Central memory CD4-positive, alpha-beta T cell (primary cell): ENCODE measurements around the gene GJB3.
A peak's percentile ranks its signal among the peaks of the same experiment; 100 is the strongest.
"Not testable (repeated sequence)": the region's sequence is repeated elsewhere in the genome, so short reads cannot be mapped to it uniquely, and the experiment has no call there.

Experiments used
- DNase-seq: peaks from one replicate; pipeline ENCODE4 v3.0.0; 2022
- total RNA-seq, 3 experiments: gene quantifications; one replicate each; lab custom pipeline; 2026; lab: John Stamatoyannopoulos, UW

GJB3 gene
- 0 reads per million in 3 experiments for total RNA-seq

DNA sequence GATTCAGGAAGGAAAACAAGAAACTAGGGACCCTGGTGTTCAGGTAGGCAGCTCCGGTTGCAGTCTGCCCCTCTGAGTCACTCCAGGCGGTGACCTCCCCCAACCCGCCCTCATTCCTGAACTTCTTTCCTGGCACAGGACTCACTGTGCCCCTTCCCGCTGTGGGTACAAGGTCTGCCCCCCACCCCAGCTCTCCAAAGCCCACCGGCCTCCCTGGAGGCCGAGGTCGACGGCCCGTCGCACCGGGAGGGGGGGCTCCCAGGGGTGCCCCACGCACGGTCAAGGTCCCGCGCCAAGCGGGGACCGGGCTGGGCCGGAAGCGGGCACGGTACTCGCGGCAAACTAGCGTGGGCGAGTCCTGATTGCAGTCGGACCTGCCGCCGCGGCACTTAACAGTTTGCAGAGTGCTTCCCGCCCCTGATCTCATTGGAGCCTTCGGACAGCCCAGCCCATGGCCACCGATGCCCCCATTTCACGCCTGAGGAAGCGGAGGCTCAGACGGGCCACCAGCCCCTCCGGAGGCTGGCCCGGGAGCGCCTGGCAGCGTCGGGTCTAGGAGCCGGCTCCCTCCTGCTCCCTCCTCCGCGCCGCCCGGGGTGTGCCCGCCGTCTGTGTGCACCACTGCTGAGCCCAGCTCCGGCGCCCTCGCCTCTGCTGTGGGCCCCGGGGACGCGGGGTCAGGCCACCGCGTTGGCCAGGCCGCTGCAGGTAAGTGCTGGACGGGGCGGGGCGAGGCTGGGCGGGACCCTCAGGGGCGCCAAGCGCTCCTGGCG is at the start of gene GJB3:
Gene GJB3 (plus strand): TSS at position 144 of the 773 bp plus-strand sequence. CDS start 3,549 bp downstream, outside the sequence.
- no peak for DNase-seq

DNA sequence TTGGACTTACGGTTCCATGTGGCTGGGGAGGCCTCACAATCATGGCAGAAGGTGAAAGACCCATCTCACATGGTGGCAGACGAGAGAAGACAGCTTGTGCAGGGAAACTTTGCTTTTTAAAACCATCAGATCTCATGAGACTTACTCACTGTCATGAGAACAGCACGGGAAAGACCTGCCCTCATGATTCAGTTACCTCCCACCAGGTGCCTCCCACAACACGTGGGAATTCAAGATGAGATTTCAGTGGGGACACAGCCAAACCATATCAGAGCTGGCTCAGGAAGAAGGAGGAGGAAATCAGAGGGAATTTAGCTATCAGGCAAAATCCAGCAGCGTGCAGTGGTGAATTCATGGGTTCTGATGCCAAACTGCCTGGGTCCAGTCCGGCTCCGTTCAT is 48.2 kb upstream of the GJB3 start:
- not testable (repeated sequence) for DNase-seq

DNA sequence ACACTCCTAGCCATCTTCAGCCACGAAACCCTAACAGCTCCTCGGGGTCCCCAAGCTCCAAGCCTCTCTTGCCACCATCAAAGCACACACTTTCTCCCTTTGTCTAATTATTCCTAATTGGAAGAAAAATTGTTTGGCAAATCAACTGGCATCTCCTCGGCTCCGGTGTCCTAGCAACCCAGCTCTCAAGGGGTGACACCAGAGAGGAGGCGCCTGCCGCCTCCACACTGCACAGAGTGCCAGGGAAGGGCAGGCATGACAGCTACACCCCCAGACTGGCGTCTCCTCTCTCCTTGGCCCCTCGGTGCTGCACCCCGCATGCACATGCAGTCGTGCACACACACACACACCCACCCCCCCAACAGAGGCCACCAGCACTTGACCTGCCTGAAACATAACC is 44.3 kb upstream of the GJB3 start:
- DNase-seq, result no peak

DNA sequence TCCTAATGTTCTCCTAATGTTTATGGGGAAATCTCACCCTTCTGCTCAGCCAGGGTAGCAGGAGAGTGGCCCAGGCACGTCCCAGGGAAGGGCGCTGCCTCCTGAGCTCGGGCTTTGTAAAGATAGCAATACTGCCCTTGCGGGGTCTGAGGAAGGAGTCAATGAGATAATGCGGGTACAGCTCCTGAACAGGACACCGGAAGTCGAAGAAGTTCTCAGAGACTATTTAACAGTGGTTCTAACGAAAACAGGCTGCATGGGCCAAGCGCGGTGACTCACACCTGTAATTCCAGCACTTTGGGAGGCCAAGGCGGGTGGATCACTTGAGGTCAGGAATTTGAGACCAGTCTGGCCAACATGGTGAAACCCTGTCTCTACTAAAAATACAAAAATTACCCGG is 43.8 kb upstream of the GJB3 start:
- DNase-seq, result not testable (repeated sequence)

DNA sequence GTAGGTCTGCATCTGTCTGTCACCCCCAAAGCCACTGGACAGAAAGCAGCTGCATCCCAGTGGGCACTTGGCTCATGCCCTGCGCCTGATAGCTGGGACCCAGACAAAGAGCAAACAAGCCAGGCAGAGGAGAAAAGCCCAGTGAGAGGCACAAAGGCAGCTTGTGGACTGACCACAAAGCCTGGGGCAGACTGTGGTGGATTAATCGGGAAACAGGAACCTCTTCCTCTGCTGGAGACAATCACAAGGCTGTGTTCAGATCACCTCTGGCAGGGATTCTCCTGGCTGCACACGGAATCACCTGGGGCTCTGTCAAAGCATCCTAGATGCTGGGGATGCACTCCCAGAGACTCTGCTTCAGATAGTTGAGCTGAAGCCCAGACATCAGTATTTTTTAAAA is 41.4 kb upstream of the GJB3 start:
- DNase-seq, result no peak

DNA sequence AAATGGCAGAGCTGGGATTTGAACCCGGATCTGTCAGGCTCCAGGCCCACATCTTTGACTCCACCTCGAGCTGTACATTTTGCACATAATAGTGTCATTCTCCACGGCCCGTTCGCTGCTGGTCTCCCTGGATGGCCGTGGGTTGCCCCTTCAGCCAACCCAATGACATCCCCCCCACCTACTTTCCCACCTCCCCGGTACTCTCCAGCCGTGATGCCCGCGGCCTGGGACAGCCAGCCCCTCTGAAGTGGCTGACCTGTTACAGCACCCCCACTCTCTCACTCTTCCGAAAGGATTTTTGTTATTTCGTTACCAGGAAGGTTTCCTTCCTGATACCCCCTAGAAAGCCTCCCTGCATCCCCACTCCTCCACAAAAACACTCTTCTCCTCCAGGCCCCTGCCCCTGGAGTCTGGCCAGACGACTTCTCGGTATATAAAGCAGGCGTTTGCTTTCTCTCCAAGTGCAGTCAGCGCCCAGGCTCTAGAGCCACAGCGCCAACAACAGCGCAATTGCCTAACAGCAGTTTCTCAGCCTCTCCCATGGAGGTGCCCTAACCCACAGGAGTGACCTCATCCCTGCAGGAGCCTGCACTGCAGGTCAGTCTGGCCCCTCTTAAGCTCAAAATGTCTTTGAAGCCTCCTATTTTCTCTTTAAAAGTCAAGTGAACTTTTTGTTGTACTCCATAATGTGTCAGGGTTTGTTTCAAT is 40.7 kb upstream of the GJB3 start:
- DNase-seq, result no peak

DNA sequence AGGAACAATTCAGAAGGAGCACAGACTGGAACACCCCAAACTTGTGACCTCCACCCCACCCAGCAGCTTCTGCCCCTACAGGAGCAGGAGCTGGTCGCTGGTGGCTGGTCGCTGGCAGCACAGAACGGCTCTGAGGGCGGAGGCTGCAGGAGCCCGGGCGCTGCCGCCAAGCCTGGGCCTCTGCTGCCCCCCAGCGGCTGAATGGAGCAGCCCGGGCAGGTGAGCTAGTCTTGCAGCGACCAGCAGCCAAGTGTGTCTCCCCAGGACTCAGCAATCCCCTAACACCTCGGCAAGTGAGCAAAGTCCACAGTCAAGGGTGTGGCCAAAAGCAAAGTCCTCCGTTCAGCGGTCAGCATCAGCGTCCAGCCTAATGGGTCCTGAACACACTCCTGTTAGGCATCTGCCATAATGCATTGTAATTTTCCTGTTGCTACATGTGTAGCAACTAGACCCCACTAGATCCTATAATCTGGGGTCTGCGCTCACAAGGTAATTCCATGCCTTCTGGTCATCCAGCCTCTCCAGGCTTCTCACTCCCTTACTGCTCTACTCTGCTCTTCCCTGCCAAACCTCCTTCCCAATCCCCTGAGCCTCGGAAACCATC is 38.2 kb upstream of the GJB3 start:
- DNase-seq, result peak; percentile 45

DNA sequence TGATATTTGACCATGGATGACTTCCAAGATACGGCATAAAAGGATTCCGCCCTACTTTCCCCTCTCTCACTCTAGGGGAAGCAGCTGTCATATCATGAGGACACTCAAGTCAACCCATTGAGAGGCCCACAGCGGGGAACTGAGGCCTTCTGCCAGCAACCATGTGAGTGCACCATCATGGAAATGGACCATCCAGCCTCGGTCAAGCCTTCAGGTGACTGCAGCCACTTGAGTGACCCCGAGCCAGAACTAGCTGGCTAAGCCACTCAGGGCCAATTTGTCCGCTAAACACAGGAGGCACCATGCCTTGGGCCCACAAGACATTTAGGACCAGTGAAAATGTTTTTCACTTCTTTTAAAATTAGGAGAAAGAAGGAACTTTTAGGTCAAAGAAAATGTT is 37.2 kb upstream of the GJB3 start:
- DNase-seq, result no peak

DNA sequence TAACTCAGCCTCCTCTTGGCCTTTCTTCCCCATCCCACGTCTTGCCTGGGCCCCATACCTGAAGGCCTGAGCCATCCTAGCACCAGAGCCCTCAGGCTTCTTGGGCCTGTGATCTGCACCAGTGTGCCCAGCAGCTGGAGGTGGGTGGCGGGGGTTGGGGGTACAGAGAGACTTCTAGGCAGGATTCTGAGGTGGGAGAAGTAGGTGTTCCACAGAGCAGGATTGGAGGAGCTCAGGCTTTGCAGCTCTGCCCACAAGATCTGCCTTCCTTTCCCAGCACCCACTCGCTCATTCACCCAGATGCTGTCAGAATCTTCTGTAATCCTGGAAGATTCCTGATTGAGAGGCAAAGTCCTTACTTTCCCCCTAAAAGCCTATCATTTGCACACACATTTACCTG is 36.2 kb upstream of the GJB3 start:
- no peak for DNase-seq

DNA sequence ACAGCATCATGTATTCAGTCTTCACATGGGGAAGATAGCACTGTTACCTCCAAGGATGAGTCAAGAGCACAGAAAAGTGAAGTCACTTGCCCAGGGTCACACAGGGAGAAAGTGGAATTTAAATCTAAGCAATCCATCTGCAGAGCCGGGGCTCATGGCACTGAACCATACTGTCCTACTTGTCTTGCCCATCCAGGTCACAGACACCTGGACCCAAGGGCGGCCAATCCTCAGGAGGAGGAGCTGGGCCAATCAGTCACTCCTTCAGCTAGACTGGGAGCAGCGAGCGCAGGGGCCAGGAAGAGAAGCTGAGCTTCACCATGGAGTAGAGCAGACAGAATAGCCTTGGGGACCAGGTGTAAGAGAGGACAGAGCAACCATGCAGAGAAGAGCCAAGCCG is 35.3 kb upstream of the GJB3 start:
- DNase-seq, result no peak

DNA sequence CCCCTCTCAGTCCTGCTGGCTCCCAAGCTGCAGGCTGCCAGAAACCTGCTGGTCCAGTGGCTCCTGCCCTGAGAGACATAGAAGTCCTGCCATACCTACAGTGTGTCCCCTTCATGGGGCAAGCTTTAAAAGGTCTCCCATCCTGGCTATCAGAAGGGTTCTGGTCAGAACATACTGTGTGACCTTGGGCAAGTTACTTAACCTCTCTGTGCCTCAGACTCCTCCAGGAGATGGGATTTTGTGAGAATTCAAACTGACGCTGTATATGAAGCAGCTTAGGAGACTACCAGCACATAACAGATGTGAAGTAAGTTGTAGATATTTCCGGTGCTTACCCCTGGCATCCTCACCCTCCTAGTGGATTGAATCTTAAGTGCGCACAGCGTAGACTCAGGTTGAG is 34.9 kb upstream of the GJB3 start:
- no peak for DNase-seq

DNA sequence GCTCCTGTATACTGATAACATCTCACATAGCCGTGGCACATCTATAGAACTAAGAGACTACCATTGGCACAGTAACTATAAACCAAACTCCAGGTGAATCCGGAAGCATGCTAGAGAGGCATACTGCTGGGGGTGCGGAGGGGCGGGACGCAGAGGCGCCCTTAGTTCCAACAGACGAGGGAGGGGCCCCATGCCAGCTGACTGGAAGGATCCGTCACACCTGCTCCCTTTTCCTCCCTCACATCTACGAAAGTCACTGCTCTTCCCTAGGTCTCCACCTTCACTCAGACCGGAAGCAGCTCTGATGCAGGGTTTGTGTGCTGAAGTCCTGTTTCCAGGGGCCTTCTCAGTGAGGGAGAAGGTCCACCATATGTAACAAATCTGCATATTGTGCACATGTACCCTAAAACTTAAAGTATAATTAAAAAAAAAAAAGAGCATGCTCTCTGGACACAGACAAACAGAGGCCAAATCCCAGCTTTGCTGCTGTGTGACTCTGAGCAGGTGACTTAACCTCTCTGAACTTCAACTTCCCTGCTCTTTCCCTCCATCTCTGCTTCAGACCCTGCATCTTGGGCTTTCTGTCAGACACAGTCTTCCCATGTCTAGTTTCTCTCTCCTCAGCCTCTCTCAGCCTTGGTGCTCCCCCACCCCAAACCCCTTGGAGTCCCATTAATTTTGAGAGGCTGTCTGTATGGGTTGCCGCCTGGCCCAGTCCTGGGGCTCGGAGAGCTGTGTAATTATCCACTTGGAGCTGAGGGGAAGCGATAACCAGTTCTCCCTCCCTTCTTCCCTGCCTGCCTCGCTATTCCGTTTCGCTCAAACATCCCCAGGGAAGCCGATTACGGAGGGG is 34.0 kb upstream of the GJB3 start:
- no peak for DNase-seq

DNA sequence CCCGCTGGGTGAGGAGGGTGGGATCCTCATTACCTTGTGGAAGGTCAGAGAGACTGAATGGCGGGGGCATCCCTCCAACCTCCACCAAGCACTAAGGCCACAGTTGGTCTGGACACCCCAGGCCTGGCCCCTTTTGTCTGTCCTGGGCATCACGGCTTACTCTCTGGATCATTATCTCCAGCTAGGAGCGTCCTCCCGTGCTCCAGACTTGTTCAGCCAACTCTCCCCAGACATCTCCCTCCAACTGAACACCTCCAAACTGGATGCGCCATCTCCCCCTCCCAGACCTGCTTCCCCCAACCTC is 33.4 kb upstream of the GJB3 start:
- no peak for DNase-seq

DNA sequence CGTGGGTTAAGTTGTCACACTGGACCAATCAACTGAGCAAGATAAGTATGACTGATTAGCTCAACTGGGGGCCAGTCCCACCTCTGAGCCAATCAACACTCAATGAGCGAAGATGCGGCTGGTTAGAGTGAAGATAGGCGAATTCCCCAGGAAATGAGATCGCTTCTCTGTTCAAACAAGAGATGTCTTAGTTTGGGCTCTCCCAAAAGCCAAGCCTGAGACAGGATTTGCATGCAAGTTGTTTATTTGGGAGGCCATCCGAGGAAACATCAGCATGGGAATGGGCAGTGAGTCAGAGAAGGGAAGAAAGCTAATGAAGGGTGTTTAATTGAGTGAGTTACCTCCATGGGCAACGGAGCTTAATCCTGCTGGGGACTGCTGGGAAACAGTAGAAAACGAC is 31.0 kb upstream of the GJB3 start:
- no peak for DNase-seq

DNA sequence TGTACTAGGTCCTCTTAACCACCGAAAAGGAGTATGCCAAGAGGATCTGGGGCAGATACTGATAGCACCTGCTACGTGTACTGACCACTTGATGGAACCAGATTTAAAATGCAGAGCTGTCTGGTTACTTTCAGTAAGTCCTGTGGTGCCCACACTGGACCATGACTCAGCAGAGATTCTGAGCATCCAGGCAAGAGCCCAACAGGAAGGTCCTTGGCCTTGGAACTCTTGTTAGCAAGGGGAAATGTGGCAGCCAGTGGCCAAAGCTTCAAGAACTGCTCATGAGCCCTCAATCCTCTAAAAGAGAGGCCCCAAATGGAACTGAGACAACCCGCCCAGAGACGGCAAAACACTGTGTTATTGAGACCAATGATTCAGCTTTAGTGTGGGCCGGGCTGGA is 30.4 kb upstream of the GJB3 start:
- no peak for DNase-seq

DNA sequence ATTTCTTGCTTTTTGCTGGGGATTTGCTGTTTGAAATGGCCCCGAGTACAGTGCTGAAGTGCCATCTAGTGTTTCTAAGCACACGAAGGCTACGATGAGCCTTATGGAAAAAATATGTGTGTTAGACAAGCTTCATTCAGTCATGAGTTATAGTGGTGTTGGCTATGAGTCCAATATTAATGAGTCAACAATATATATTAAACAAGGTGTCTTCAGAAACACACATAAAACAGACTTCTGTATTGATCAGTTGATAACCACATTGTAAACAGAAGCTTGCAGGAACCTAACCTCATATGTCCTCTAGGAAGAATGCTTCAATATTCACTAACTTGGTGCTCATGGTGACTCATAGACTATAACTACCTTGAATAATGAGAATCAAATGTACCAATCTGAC is 27.9 kb upstream of the GJB3 start:
- no peak for DNase-seq

DNA sequence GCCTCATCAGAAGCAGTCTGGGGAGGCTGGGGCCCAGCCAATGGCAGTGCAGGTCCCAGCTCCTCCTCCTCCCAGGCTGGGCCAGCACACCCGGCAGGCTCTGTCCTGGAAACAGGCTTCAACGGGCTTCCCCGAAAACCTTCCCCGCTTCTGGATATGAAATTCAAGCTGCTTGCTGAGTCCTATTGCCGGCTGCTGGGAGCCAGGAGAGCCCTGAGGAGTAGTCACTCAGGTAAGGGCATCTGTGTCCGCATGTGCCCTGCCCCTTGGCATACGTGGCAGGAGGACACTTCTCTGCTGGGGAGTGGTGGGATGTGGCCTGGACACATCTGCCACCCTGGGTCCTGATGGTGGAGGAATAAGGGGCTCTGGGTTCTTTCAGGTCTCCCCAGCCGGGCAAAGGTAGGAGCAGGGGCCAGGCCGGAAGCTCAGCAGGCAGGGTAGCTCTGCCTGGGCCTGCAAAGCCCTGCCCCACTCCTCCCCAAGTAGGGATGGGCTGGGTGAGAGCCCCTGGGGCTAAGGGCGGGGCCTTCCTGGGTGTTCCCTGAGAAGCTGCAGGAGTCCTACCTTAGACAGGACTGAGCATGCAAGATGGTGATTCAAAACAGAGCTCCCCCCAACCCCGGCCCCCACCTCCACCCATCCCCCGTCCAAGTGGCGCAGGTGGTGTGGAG is 25.9 kb upstream of the GJB3 start, which contains the start of gene GJB5:
Gene GJB5 (plus strand): TSS at position 84 of the 674 bp plus-strand sequence. CDS start 2,284 bp downstream, outside the sequence.
- no peak for DNase-seq

DNA sequence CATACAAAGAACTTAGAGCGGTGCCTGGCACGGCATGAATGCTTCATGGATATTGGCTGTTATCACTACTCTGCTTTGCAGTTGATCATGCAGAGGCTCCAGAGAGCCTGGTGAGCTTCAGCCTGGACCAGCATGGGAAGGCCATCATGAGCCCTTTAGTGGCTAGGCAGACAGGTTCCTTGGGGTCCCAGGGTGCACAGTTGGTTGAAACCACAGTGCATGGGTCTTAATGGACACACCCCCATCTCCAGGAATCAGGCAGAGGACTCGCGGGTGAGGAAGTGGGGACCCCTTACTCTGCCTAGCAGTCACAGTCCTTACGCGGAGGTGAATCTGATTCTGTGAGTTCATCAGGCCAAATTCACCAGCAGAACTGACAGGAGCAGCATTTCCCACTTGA is 25.1 kb upstream of the GJB3 start:
- DNase-seq, result no peak

DNA sequence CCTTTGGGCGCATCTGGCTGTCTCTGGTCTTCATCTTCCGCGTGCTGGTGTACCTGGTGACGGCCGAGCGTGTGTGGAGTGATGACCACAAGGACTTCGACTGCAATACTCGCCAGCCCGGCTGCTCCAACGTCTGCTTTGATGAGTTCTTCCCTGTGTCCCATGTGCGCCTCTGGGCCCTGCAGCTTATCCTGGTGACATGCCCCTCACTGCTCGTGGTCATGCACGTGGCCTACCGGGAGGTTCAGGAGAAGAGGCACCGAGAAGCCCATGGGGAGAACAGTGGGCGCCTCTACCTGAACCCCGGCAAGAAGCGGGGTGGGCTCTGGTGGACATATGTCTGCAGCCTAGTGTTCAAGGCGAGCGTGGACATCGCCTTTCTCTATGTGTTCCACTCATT is 23.6 kb upstream of the GJB3 start:
- no peak for DNase-seq

DNA sequence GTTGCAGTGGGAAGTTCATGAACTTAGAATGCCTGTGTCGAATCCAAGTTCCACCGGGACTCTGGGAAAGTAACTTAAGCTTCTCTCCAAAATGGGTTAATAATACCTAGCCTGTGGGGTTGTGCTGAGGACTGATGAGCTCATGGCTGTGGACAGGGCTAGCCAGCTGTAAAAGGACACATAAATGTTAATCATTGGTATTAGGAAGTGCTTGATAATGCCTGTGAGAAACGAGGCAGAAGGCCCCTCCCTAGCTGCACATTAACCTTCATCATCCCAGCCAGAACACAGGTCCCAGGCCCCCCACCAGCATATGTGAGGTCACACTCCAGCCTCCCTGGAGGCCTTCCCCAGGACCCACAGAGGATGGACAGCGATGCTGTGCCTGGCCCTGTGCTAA is 22.3 kb upstream of the GJB3 start:
- DNase-seq, result no peak

DNA sequence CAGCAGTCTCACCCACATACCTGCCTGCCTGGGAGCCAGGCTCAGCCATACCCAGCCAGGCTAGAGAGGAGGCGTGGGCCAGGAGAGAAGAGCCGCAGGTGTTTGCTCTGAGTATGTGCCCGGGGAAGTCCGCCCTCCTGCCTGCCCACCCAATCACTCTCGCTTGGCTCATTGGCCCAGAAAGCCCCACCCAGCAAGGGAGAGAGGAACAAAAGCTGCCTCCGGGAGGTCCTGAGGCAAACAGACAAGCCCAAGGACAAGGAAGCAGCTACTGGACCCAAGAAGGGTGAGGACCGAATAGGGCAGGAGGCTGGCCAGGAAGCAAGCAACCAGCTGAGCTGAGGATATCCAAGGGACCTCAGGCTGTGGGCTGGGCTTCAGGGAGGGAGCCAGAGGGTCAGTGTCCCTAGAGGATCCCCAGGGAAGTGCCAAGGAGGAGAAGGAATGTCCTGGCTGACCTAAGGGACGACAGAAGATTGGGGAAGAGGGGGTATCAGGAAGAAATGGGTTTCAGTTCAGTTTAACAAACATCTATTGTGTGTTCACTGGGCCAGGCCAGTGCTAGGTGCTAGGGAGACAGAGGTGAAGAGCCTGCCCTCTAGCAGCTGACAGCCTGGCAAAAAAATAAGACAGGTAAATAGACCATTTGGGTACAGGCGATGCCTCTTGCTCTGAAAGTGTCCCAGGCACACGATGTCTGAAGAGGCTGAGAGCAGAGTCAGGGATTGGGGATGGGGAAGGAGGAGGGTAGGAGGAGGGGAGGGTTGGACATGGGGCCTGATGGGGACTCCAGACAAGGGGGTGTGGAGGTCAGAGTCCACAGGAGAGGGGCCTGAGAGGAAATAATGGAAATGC is 21.3 kb upstream of the GJB3 start, which contains the start of gene GJB4:
Gene GJB4 (plus strand): TSS at position 238 of the 855 bp plus-strand sequence. CDS start 1,515 bp downstream, outside the sequence.
- DNase-seq, result no peak
